ENCODE results near the gene STAG1.

DNA sequence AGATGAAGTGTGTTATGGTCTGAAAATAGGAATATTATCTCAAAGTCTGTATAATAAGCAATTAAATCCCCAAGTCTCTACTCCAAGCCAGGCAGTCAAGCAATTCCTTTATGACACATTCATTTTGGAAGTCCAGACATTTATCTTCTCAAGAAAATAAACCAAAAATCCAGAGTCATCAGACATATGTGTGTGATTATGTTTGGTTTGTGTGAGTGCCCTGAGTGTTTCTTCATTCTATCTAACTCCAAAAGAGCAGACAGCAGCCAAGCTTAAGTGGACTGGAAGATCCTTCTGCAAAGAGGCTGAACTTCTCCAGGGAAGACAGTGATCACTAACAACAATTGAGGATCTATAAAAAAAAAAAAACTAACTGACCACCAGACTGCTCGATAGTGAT lies 239.8 kb downstream of the STAG1 start:
- TF ChIP-seq, protein P1, sequence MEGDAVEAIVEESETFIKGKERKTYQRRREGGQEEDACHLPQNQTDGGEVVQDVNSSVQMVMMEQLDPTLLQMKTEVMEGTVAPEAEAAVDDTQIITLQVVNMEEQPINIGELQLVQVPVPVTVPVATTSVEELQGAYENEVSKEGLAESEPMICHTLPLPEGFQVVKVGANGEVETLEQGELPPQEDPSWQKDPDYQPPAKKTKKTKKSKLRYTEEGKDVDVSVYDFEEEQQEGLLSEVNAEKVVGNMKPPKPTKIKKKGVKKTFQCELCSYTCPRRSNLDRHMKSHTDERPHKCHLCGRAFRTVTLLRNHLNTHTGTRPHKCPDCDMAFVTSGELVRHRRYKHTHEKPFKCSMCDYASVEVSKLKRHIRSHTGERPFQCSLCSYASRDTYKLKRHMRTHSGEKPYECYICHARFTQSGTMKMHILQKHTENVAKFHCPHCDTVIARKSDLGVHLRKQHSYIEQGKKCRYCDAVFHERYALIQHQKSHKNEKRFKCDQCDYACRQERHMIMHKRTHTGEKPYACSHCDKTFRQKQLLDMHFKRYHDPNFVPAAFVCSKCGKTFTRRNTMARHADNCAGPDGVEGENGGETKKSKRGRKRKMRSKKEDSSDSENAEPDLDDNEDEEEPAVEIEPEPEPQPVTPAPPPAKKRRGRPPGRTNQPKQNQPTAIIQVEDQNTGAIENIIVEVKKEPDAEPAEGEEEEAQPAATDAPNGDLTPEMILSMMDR (IDR thresholded peaks at IDR 0.05) = no peak
- no peak for TF ChIP-seq ZFX (IDR thresholded peaks at IDR 0.05; ENCODE audit: borderline replicate concordance)

All from 22Rv1 (cell line).